COR-L47 (cell line): ENCODE data around the gene DSC3.
A peak's percentile ranks its signal among the peaks of the same experiment; 100 is the strongest.

Experiments
- DNase-seq: peaks from one replicate; lab custom pipeline; 2025; lab: John Stamatoyannopoulos, UW

DSC3 gene

GRCh38 chr18:30971338-30971956 lies 71.1 kb downstream of the DSC3 start:
- DNase-seq = peak; percentile 58

DNA sequence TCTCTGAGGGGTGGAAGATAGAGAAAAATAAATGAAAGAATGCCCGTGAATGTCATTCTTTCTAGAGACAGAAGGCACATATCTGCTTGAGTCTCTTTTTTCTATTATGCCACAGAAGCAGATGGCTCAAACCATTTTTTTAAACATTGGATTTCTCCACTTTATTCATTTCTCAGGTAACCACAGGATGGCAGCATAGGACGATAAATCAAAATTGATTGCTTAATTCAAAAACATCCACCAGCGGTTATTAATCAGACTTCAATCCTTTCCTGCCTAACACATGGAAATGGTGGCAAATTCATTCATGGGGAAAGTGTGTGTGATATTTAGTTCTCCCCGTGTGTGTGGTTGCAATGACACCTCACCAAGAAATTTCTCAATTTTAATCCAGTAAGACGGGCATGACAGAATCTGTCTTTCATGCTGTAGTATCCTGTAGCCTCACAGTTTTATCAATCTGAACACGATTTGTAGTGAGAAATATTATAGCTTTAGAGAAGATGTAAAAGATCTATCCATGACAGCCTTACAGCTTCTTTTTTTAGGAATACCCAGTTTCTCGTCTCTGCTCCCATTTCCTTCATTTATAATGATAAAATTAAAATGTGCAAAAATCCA lies 72.2 kb downstream of the DSC3 start:
- peak; percentile 56 for DNase-seq

DNA sequence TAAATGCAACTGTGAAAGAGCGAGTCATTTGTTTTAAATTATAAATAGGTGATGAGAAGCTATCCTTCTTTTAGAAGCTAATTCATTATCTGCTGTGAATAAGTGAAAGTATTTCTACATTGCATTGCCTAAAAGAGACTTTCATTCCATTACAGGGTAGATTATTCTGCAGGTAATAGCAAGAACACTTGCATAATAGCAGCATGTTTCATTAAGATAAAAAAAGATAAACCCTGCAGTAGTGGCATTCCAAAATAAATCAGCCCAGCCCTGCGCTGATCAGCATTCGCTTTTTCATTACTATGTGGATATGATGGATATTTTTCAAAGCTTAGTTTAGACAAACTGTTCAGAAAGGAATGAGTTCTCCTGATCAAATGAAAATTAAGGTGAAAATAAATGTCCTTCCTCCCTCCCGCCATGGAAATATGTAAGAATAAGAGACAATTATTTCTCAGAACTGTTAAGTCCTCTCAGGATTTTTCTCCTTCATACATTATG lies 72.8 kb downstream of the DSC3 start:
- no peak for DNase-seq

GRCh38 chr18:30967701-30968100 lies 74.8 kb downstream of the DSC3 start:
- no peak for DNase-seq

DNA sequence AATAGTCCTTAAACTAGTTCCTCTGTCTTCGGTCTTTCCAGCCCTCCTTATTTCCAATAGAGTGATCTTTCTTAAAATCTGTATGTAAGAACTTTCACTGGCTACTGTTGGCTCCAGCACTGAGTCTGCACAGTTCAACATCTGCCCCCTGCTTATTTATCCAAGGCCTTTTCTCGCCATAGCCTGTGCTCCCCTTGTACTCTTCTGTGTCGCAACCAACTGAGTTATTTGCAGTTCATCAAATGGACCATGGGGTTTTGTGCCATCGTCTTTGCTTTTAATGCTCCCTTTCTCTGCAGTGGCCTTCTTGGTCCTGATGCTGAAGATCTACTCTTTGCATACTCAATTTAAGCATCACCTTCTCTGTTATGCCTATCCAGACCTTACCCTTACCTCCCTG lies 77.3 kb downstream of the DSC3 start:
- DNase-seq = no peak

DNA sequence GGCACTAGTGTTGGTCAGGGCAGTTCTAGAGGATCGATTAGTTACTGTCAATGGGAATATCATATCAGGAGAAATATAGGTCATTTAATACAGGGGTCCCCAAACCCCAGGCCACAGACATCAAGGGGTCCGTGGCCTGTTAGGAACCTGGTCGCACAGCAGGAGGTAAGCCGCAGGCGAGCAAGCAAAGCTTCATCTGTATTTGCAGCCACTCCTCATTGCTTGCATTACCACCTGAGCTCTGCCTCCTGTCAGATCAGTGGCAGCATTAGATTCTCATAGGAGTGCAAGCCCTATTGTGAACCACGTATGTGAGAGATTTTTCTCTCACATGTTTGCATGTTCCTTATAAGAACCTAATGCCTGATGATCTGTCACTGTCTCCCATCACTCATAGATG lies 81.9 kb downstream of the DSC3 start:
- DNase-seq = no peak

DNA sequence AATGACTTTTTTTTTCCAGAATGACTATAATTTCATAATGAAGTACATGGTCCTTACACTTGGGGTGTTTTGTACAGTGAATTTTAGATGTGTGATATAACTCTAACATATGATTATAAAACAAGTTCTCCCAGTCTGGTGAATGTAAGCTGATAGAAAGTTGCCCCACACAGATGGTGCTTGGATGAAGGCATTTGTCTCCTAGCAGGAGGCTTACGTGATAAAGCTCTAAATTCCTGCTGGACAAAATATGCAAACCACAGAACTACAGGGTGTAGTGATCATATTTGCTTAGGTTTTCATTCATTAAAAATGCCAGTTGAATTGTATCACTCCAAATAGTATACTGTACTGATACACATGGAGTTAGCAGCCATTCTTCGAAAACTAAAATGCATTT lies 85.5 kb downstream of the DSC3 start:
- DNase-seq = no peak

- no peak for DNase-seq
These were observed 88.3 kb downstream of the DSC3 start for GRCh38 chr18:30954262-30954661.

- peak; percentile 46 for DNase-seq
These were observed 96.8 kb downstream of the DSC3 start for GRCh38 chr18:30945761-30946160.

- DNase-seq = no peak
These were observed 97.6 kb downstream of the DSC3 start for GRCh38 chr18:30944773-30945417.

DNA sequence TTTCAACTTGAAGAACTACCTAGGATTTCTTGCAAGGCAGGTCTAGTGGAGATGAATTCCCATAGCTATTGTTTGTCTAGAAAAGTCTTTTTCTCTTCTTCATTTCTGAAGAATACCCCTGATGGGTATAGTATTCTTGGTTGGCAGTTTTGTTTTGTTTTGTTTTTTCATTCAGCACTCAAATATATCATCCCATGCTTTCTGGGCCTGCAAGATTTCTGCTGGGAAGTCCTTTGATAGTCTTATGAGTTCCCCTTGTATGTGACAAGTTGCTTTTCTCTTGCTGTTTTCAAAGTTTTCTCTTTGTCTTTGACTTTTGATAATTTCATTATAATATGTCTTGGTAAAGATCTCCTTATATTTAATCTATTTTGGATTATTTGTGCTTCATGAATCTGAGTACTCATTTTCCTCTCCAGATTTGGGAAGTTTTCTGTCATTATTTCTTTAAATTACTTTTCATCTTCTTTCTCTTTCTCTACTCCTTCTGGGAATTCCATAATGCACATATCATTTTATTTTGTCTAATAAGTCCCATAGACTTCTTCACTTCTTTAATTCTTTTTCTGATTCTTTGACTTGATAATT lies 101.5 kb downstream of the DSC3 start:
- DNase-seq = no peak
